Right renal pelvis (tissue), 4 donors: ENCODE measurements around the gene FCGBP. TPM values are rescaled to one million over a fixed set of nuclear protein-coding genes. Genes with fewer than 3 reads are reported as not detected.

ENCODE experiments used
- DNase-seq, 4 donors: peaks; one replicate each; pipeline ENCODE4 v3.0.0-alpha.2; 2013; ENCODE audit warnings: low read depth in 4 of 4, low spot score in 3 of 4, missing footprints in 1 of 4
- polyA plus RNA-seq, 4 donors: library from polyadenylated mRNA; unstranded; fragments of 120-200 nt; gene quantifications; one replicate each; pipeline ENCODE4 v1.2.1, GENCODE V29; 2013; ENCODE audit not compliant: insufficient read length in 4 of 4

The FCGBP gene
- polyA plus RNA-seq, 4 donors: 5.6 to 9.5 (median 7.6) TPM

DNA sequence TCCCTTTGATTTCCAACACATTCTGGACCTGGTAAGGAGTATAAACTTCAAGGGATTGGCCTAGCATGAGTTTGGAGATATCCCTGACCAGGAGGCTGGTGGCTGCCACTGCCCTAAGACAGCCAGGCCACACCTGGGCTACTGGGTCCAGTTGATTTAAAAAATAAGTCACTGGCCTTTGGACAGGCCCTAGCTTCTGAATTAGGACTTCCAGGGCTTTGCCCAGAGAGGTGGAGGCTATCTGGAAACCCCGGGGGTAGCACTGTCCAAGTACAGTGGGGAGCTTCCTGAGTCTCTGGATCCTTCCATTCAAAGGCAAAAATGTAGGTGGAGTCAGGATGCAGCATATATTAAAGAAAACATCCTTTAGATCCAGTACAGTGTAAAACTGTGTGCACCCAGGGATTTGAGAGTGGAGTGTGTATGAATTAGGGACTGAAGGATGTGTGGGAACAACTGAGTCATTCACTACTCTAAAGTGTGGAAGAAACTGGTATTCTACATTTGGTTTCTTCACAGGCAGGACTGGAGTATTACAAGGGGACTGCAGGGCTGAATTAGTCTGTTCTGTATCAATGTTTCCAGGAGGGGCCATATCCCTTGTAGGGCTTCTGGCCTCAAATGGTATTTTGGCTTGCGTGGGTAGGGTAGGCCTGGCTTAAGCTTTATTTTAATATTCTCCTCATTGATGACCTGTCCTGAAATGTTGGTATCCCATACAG lies 14.8 kb upstream of the FCGBP start:
- DNase-seq: no peak

- DNase-seq: no peak
Observed at GRCh38 chr19:39946532-39946931, 12.1 kb upstream of the FCGBP start.

- no peak for DNase-seq
Observed at GRCh38 chr19:39943586-39943985, 9.2 kb upstream of the FCGBP start.

DNA sequence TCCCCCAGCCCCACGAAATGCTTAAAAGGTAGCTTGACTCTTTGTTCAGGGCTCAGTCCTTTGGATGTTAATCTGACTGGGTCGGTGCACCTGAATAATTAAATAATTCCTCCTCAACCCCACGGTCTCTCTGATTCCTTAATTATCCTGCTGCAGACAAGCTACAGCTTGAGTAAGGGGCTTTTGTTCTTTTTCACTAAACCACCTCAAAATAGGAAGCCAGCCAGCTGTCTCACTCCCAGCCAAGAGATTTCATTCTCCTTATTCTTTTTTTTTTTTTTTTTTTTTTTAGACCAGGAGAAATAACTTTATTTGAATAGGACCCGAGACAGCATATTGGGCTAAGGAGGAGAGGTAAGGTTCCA lies 7.9 kb upstream of the FCGBP start:
- DNase-seq: no peak

GRCh38 chr19:39941615-39942365 lies 7.4 kb upstream of the FCGBP start:
- peak in 1 of 4 donors; percentile 22 for DNase-seq

DNA sequence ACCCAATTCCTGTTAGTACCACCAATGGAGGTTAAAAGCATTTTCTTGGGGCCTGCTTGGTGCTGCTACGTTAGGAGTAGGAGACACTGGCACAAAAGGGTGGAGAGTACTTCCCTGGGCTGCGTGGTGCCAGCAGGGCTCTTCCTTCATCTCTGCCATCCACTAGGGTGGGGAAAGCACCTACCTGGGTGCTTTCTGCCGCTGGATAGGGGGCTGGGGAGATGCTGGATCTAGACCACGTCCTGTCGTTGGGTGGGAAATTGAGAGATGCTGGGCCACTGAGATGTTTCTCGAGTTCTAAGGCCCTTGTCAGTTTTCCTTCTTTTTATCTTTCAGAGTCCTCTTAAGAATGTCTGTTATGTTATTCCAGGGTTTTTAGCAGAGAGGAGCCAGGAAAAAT lies 6.7 kb upstream of the FCGBP start:
- DNase-seq: no peak

- DNase-seq: no peak
Observed at GRCh38 chr19:39940221-39940833, 5.9 kb upstream of the FCGBP start.

- no peak for DNase-seq
Observed at GRCh38 chr19:39939556-39939955, 5.1 kb upstream of the FCGBP start.

GRCh38 chr19:39937787-39938186 lies 3.4 kb upstream of the FCGBP start:
- no peak for DNase-seq

GRCh38 chr19:39937094-39937720 lies 2.8 kb upstream of the FCGBP start:
- no peak for DNase-seq

- no peak for DNase-seq
Observed at GRCh38 chr19:39936622-39937021, 2.2 kb upstream of the FCGBP start.

DNA sequence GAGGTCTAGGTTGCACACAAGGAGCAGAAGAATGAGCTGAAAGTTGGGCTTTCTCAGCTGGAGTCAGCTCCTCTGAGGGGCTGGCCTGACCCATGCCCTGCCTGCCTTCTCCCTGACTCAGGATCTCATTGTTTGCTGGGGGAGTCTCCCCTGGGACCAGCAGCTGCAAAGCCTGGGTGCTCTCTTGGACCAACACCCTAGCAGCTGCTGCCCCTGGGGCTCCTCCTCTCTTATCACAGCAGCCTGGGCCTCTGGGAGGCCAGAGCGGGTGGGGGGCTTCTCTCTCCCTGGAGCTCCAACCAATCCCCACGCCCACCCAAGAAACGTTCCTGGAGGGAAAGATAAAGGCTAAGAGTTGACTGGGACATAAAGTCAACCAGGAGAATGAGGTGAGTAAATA lies 1.6 kb upstream of the FCGBP start:
- DNase-seq: no peak

DNA sequence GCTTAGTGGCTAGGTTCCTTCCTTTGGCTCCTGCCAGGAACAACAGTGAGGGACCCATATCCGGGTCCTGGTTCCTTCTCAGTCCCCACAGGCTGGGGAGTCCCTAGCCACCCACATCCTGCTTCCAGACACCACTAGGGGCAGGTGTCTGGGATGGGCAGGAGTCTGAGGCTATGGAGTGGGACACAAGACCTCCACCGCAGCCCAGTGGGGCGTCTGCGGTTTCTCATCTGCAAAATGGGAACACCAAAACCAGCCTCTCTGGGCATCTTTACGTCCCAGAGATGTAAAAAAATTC lies 879 bp upstream of the FCGBP start:
- DNase-seq: no peak

GRCh38 chr19:39929750-39930149 lies 4.7 kb downstream of the FCGBP start:
- no peak for DNase-seq

- DNase-seq: no peak
Observed at GRCh38 chr19:39928357-39928725, 6.1 kb downstream of the FCGBP start.

DNA sequence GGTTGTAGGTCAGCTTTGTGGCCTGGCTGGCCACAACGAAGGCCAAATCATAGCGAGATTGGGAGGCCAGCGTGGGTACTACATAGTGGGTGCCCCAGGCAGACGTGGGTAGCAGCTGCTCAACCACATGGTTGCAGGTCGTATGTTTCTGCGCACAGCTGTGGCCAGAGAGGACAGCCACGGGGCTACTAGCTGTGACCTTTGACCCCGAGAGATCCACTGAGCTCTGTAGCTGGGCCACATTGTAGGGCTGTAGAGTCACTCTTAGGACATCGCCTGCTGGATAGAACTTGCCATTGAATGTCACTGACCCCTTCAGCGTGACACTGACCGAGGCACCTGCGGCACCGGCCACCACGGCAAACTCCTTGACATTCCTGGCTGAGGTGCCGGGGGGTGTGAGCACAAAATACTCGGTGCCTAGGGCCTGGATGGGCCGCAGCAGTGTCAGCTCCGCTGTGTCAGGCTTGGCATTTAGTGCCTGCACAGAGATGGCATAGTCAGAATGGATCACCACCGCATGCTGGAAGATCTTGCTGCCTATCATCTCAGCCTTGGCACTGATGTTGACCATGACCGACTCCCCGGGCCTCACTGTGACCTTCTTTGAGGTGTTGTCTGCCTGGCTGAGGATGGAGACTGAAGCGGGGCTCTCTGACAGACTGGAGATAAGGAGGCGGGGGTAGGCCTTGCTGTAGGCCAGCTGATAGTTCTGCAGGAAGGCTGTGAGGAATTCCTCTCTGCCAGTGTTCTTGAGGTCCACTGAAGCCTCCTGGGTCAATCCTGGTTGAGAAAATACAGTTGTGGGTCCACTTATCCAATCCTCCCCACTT lies 6.7 kb downstream of the FCGBP start:
- DNase-seq: no peak

- no peak for DNase-seq
Observed at GRCh38 chr19:39927076-39927475, 7.4 kb downstream of the FCGBP start.

DNA sequence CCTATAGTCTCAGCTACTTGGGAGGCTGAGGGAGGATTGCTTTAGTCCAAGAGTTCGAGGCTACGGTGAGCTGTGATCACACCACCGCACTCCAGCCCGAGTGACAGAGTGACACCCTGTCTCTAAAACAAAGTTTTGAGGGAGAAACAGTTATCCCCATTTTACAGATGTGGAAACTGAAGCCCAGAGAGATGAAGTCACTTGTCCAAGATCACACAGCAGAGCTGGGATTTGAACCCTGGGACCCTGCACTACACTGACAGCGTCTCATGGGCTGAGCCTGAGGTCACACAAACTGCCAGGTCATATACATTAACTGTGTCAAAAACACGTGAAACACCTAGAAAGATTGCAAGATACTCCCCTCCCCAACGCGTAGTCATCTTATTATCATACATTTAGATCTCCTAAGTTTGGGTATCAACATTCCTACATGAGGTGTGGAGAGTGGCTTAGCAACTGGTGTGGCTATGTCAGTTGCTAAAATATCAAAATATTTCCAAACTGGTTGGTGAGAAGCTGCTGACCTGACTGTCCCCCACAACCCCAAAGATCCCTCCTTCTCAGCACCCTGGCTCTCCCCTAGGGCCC lies 8.2 kb downstream of the FCGBP start:
- no peak for DNase-seq

- no peak for DNase-seq
Observed at GRCh38 chr19:39924952-39925351, 9.5 kb downstream of the FCGBP start.

- DNase-seq: no peak
Observed at GRCh38 chr19:39924389-39924788, 10.0 kb downstream of the FCGBP start.
